GM12878 (cell line): Measurements from ENCODE around the gene DTNA.

ENCODE experiments used
- CTCF ChIP-seq, 3 experiments: IDR thresholded peaks in 2 of 3; conservative IDR thresholded peaks in 1 of 3; 2 replicates each; pipeline ENCODE4 v1.5.1; 2011; ENCODE audit warnings: low read depth in 3 of 3, low read length in 3 of 3, mild to moderate bottlenecking in 3 of 3, control low read depth in 2 of 3, moderate library complexity in 2 of 3, inconsistent platforms in 1 of 3, mixed read lengths in 1 of 3; ENCODE audit not compliant: control insufficient read depth in 2 of 3, insufficient read depth in 1 of 3; ENCODE audit errors: extremely low read depth in 1 of 3
- EZH2 ChIP-seq: IDR thresholded peaks from 2 replicates; pipeline ENCODE4 v1.6.1; 2012; ENCODE audit warnings: low read depth, mild to moderate bottlenecking, control low read depth, inconsistent platforms, low read length, borderline replicate concordance; ENCODE audit not compliant: control insufficient read depth
- MYC ChIP-seq: IDR thresholded peaks from 2 replicates; pipeline ENCODE4 v1.6.1; 2011; ENCODE audit warnings: mild to moderate bottlenecking, low read length, moderate library complexity, inconsistent platforms; ENCODE audit not compliant: insufficient read depth, insufficient replicate concordance, insufficient read length, severe bottlenecking
- POLR2A ChIP-seq: IDR thresholded peaks from 2 replicates; pipeline ENCODE4 v1.6.1; 2011; ENCODE audit warnings: low read depth, mild to moderate bottlenecking, low read length
- TCF3 ChIP-seq: IDR thresholded peaks from 2 replicates; pipeline ENCODE4 v1.6.1; 2012; ENCODE audit warnings: low read depth, mild to moderate bottlenecking, low read length, borderline replicate concordance; ENCODE audit not compliant: insufficient read depth

- TF ChIP-seq POLR2A (no peak), MYC (no peak), TCF3 (no peak), EZH2 (no peak), CTCF (IDR thresholded peaks at IDR 0.05 in 2 of 3, conservative IDR thresholded peaks at IDR 0.05 in 1 of 3; ENCODE audit: control insufficient read depth in 2 of 3, extremely low read depth in 1 of 3, insufficient read depth in 1 of 3, low read depth in 3 of 3, low read length in 3 of 3) (no peak)
Measured at GRCh38 chr18:34921811-34922385, 211.8 kb downstream of the DTNA start.
